WTC11 (cell line): Measurements from ENCODE around the gene TBL1Y. TPM values are rescaled to one million over a fixed set of nuclear protein-coding genes. Genes with fewer than 3 reads are reported as not detected.

Experiments
- ATAC-seq: fragments of 200-7000 bp; cut with Tn5 transposase; 2 replicates; pipeline ENCODE4 v1.10.0; 2021; ENCODE audit warnings: mild to moderate bottlenecking, moderate library complexity
- CTCF ChIA-PET: fragments of 300-600 bp; sonication (Branson Sonifier 250); formaldehyde crosslinking; loops from one replicate; lab custom pipeline; 2021; ENCODE audit warnings: antibody characterized with exemption; lab: Charles Lee
- POLR2A ChIA-PET: fragments of 350-600 bp; sonication (Branson Sonifier 250); formaldehyde crosslinking; loops from one replicate; lab custom pipeline; 2021; ENCODE audit warnings: antibody characterized with exemption; lab: Charles Lee
- DNase-seq: peaks from one replicate; pipeline ENCODE4 v3.0.0; 2021; ENCODE audit warnings: low spot score
- H3K27ac Mint-ChIP-seq: 2 replicates; pipeline ENCODE4 v1.8.0; 2021; ENCODE audit warnings: mixed read lengths
- H3K27me3 Mint-ChIP-seq: 2 replicates; pipeline ENCODE4 v1.8.0; 2021; ENCODE audit warnings: low read depth, mild to moderate bottlenecking, moderate library complexity, mixed read lengths
- H3K36me3 Mint-ChIP-seq: 2 replicates; pipeline ENCODE4 v1.8.0; 2021; ENCODE audit warnings: mixed read lengths
- H3K4me1 Mint-ChIP-seq: 2 replicates; pipeline ENCODE4 v1.8.0; 2022; ENCODE audit warnings: mixed read lengths
- H3K4me3 Mint-ChIP-seq: 2 replicates; pipeline ENCODE4 v1.8.0; 2021; ENCODE audit warnings: mild to moderate bottlenecking, moderate library complexity, mixed read lengths
- H3K9me3 Mint-ChIP-seq: 2 replicates; pipeline ENCODE4 v1.8.0; 2021; ENCODE audit warnings: mixed read lengths
- ATF2 ChIP-seq: sonication (generic); formaldehyde crosslinking; IDR thresholded peaks from 2 replicates; pipeline ENCODE4 v1.8.1; 2022; ENCODE audit warnings: low read depth, missing genetic modification reagents, borderline replicate concordance
- FOXK1 ChIP-seq: sonication (generic); formaldehyde crosslinking; IDR thresholded peaks from 2 replicates; pipeline ENCODE4 v1.8.0; 2022; ENCODE audit warnings: mild to moderate bottlenecking, moderate library complexity, missing genetic modification reagents
- FOXP1 ChIP-seq: sonication (generic); formaldehyde crosslinking; IDR thresholded peaks from 2 replicates; pipeline ENCODE4 v1.8.0; 2022; ENCODE audit warnings: missing genetic modification reagents, mild to moderate bottlenecking, moderate library complexity, borderline replicate concordance
- MXD4 ChIP-seq: fragments of 250-450 bp; sonication (Bioruptor Pico); IDR thresholded peaks from 2 replicates; pipeline ENCODE4 v1.8.0; 2021; ENCODE audit warnings: mild to moderate bottlenecking, moderate library complexity, borderline replicate concordance
- NR2C2 ChIP-seq: sonication (generic); formaldehyde crosslinking; IDR thresholded peaks from 2 replicates; pipeline ENCODE4 v1.8.0; 2022; ENCODE audit warnings: mild to moderate bottlenecking, missing genetic modification reagents
- NR3C1 ChIP-seq: sonication (generic); formaldehyde crosslinking; conservative IDR thresholded peaks from 2 replicates; pipeline ENCODE4 v1.8.1; 2023; ENCODE audit warnings: low read depth, mild to moderate bottlenecking, missing genetic modification reagents
- RELA ChIP-seq: sonication (generic); formaldehyde crosslinking; IDR thresholded peaks from 2 replicates; pipeline ENCODE4 v1.8.1; 2022; ENCODE audit warnings: missing genetic modification reagents, mild to moderate bottlenecking, borderline replicate concordance
- USF1 ChIP-seq: sonication (generic); formaldehyde crosslinking; IDR thresholded peaks from 2 replicates; pipeline ENCODE4 v1.8.0; 2022; ENCODE audit warnings: mild to moderate bottlenecking, missing genetic modification reagents
- USF2 ChIP-seq: sonication (generic); formaldehyde crosslinking; IDR thresholded peaks from 2 replicates; pipeline ENCODE4 v1.8.1; 2023; ENCODE audit warnings: mild to moderate bottlenecking, missing genetic modification reagents, moderate library complexity
- ZBTB43 ChIP-seq: sonication (generic); formaldehyde crosslinking; IDR thresholded peaks from 2 replicates; pipeline ENCODE4 v1.8.1; 2023; ENCODE audit warnings: mild to moderate bottlenecking, missing genetic modification reagents
- ZMAT4 ChIP-seq: fragments of 250-450 bp; sonication (Bioruptor Pico); IDR thresholded peaks from 2 replicates; pipeline ENCODE4 v1.9.0; 2021; ENCODE audit warnings: mild to moderate bottlenecking
- ZNF232 ChIP-seq: sonication (generic); formaldehyde crosslinking; IDR thresholded peaks from 2 replicates; pipeline ENCODE4 v1.8.0; 2022; ENCODE audit warnings: mild to moderate bottlenecking, missing genetic modification reagents
- ZNF281 ChIP-seq: sonication (generic); formaldehyde crosslinking; IDR thresholded peaks from 2 replicates; pipeline ENCODE4 v1.8.0; 2023; ENCODE audit warnings: mild to moderate bottlenecking, missing genetic modification reagents
- ZNF396 ChIP-seq: fragments of 250-450 bp; sonication (Bioruptor Pico); IDR thresholded peaks from 2 replicates; pipeline ENCODE4 v1.8.0; 2021; ENCODE audit warnings: mild to moderate bottlenecking, moderate library complexity, borderline replicate concordance
- ZNF416 ChIP-seq: fragments of 250-450 bp; sonication (Bioruptor Pico); IDR thresholded peaks from 2 replicates; pipeline ENCODE4 v1.9.0; 2021; ENCODE audit warnings: mild to moderate bottlenecking, inconsistent platforms
- ZNF423 ChIP-seq: fragments of 250-450 bp; sonication (Bioruptor Pico); IDR thresholded peaks from 2 replicates; pipeline ENCODE4 v2.1.2; 2022; ENCODE audit warnings: mild to moderate bottlenecking, moderate library complexity
- ZNF532 ChIP-seq: fragments of 250-450 bp; sonication (Bioruptor Pico); IDR thresholded peaks from 2 replicates; pipeline ENCODE4 v1.9.0; 2021; ENCODE audit warnings: mild to moderate bottlenecking, borderline replicate concordance
- ZNF671 ChIP-seq: fragments of 250-450 bp; sonication (Bioruptor Pico); IDR thresholded peaks from 2 replicates; pipeline ENCODE4 v1.8.0; 2021; ENCODE audit warnings: mild to moderate bottlenecking
- total RNA-seq: library from RNA; stranded (reverse); gene quantifications from 3 replicates; pipeline ENCODE4 v1.2.3, GENCODE V29; 2021

TBL1Y gene
- total RNA-seq, 1 experiment from 2014 or later: not detected

- Mint-ChIP-seq H3K4me1 (no peaks in the 10 kb centered on the region), H3K9me3 (no peaks in the 10 kb centered on the region), H3K36me3 (no peaks in the 10 kb centered on the region), H3K27ac (no peak overlapping the region), H3K4me3 (no peak overlapping the region), H3K27me3 (no peaks in the 10 kb centered on the region)
- no peak for TF ChIP-seq ZNF281 (CRISPR knock-in tag)
- TF ChIP-seq MXD4 (CRISPR knock-in tag): no peak
- no peak for TF ChIP-seq RELA (CRISPR knock-in tag)
- no peak for TF ChIP-seq ATF2 (CRISPR knock-in tag)
- no peak for TF ChIP-seq NR2C2 (CRISPR knock-in tag)
- no peak for TF ChIP-seq FOXP1
- no peak for TF ChIP-seq ZMAT4 (CRISPR knock-in tag)
- TF ChIP-seq USF2: no peak
- no peak for TF ChIP-seq ZBTB43 (CRISPR knock-in tag)
- TF ChIP-seq ZNF532: no peak
- ChIA-PET POLR2A (no interaction called here), CTCF (no interaction called here)
- no peak for DNase-seq
- ATAC-seq: no peak
These were observed 196.7 kb downstream of the TBL1Y start for GRCh38 chrY:7107179-7107578.

GRCh38 chrY:7110086-7110485 lies 199.6 kb downstream of the TBL1Y start:
- no peak overlapping the region for H3K27ac Mint-ChIP-seq
- ATAC-seq (no peak), DNase-seq (no peak)
- H3K4me1 Mint-ChIP-seq: no peaks in the 10 kb centered on the region
- H3K9me3 Mint-ChIP-seq: no peaks in the 10 kb centered on the region
- no peaks in the 10 kb centered on the region for H3K27me3 Mint-ChIP-seq
- ChIA-PET POLR2A (no interaction called here), CTCF (no interaction called here)
- no peaks in the 10 kb centered on the region for H3K36me3 Mint-ChIP-seq
- TF ChIP-seq ZNF232 (CRISPR knock-in tag): no peak
- H3K4me3 Mint-ChIP-seq: no peak overlapping the region

- Mint-ChIP-seq H3K36me3 (no peaks in the 10 kb centered on the region), H3K4me1 (no peaks in the 10 kb centered on the region), H3K4me3 (no peak overlapping the region), H3K27ac (no peak overlapping the region), H3K27me3 (no peaks in the 10 kb centered on the region), H3K9me3 (no peaks in the 10 kb centered on the region)
- DNase-seq (no peak), ATAC-seq (no peak)
- CTCF ChIA-PET: no interaction called here
- POLR2A ChIA-PET: no interaction called here
- no peak for TF ChIP-seq ZMAT4 (CRISPR knock-in tag)
- TF ChIP-seq USF1 (CRISPR knock-in tag): no peak
- no peak for TF ChIP-seq ZBTB43 (CRISPR knock-in tag)
- TF ChIP-seq FOXK1: no peak
- TF ChIP-seq ZNF671 (CRISPR knock-in tag): no peak
- no peak for TF ChIP-seq ZNF396 (CRISPR knock-in tag)
- TF ChIP-seq NR3C1 (CRISPR knock-in tag): no peak
- TF ChIP-seq ZNF423: no peak
- no peak for TF ChIP-seq ZNF416 (CRISPR knock-in tag)
These were observed 205.4 kb downstream of the TBL1Y start for GRCh38 chrY:7115871-7116270.
